GM18517 (cell line): ENCODE data around the gene S100A4.

Experiments
- ATAC-seq: cut with Tn5 transposase; IDR thresholded peaks from one replicate; pipeline ENCODE4 v1.9.1; 2021; ENCODE audit warnings: mild to moderate bottlenecking, moderate library complexity; ENCODE audit not compliant: unreplicated experiment

The S100A4 gene

GRCh38 chr1:153513023-153513422, 32.6 kb downstream of the S100A4 start:
- no peak for ATAC-seq

GRCh38 chr1:153510984-153511410, 34.6 kb downstream of the S100A4 start:
- no peak for ATAC-seq

- no peak for ATAC-seq
Observed at GRCh38 chr1:153509729-153510354, 35.8 kb downstream of the S100A4 start.

- no peak for ATAC-seq
Observed at GRCh38 chr1:153509036-153509435, 36.6 kb downstream of the S100A4 start.

- no peak for ATAC-seq
Observed at GRCh38 chr1:153507926-153508583, 37.6 kb downstream of the S100A4 start.

- ATAC-seq: no peak
Observed at GRCh38 chr1:153506831-153507413, 38.7 kb downstream of the S100A4 start.

- ATAC-seq: no peak
Observed at GRCh38 chr1:153506386-153506785, 39.2 kb downstream of the S100A4 start.

- no peak for ATAC-seq
Observed at GRCh38 chr1:153505576-153505975, 40.0 kb downstream of the S100A4 start.

- ATAC-seq: no peak
Observed at GRCh38 chr1:153503766-153504165, 41.8 kb downstream of the S100A4 start.

- no peak for ATAC-seq
Observed at GRCh38 chr1:153498746-153499145, 46.9 kb downstream of the S100A4 start.

GRCh38 chr1:153495536-153495935, 50.1 kb downstream of the S100A4 start:
- no peak for ATAC-seq

- no peak for ATAC-seq
Observed at GRCh38 chr1:153494976-153495535, 50.5 kb downstream of the S100A4 start.
